Natural killer cell (primary cell): ENCODE results near the gene CXCL1. TPM values are rescaled to one million over a fixed set of nuclear protein-coding genes. Genes with fewer than 3 reads are reported as not detected.

Source experiments
- ATAC-seq, 3 donors: fragments of 150-1000 bp in 2 of 3; fragments of 200-7000 bp in 1 of 3; cut with Tn5 transposase; 1 replicate in 1 of 3; 2 replicates in 2 of 3; pipeline ENCODE4 v1.10.0; 2021; ENCODE audit warnings: mild to moderate bottlenecking in 2 of 3, moderate library complexity in 2 of 3
- DNase-seq, 2 donors: peaks; one replicate each; pipeline versions ENCODE4 v3.0.0 to v3.0.0-alpha.2; 2013 to 2021; ENCODE audit warnings: mixed read lengths in 1 of 2
- H3K27ac ChIP-seq: one replicate; pipeline ENCODE4 v1.5.1; 2013; ENCODE audit warnings: mild to moderate bottlenecking, low read length
- H3K27me3 ChIP-seq: one replicate; pipeline ENCODE4 v1.6.1; 2013; ENCODE audit warnings: low read length; ENCODE audit not compliant: control insufficient read depth, insufficient read depth
- H3K36me3 ChIP-seq: one replicate; pipeline ENCODE4 v1.6.1; 2013; ENCODE audit warnings: low read length; ENCODE audit not compliant: control insufficient read depth, insufficient read depth
- H3K4me1 ChIP-seq: one replicate; pipeline ENCODE4 v1.6.1; 2013; ENCODE audit warnings: low read length; ENCODE audit not compliant: control insufficient read depth, insufficient read depth
- H3K4me3 ChIP-seq: one replicate; pipeline ENCODE4 v1.5.1; 2013; ENCODE audit warnings: low read length
- H3K9me3 ChIP-seq: one replicate; pipeline ENCODE4 v1.6.1; 2013; ENCODE audit warnings: low read length; ENCODE audit not compliant: control insufficient read depth, insufficient read depth
- H3K27ac Mint-ChIP-seq, 2 donors: one replicate each; pipeline ENCODE4 v1.8.0; 2022; ENCODE audit warnings: mild to moderate bottlenecking in 2 of 2, mixed read lengths in 2 of 2, moderate library complexity in 1 of 2
- H3K27me3 Mint-ChIP-seq, 2 donors: one replicate each; pipeline ENCODE4 v1.8.0; 2022; ENCODE audit warnings: low read depth in 2 of 2, mixed read lengths in 2 of 2
- H3K36me3 Mint-ChIP-seq: one replicate; pipeline ENCODE4 v1.8.0; 2022; ENCODE audit warnings: mixed read lengths
- H3K4me1 Mint-ChIP-seq, 2 donors: one replicate each; pipeline ENCODE4 v1.8.0; 2022; ENCODE audit warnings: mixed read lengths in 2 of 2
- H3K4me3 Mint-ChIP-seq: one replicate; pipeline ENCODE4 v1.8.0; 2022; ENCODE audit warnings: mild to moderate bottlenecking, moderate library complexity, mixed read lengths
- H3K9me3 Mint-ChIP-seq, 2 donors: one replicate each; pipeline ENCODE4 v1.8.0; 2022; ENCODE audit warnings: mixed read lengths in 2 of 2
- WGBS: methylation state at CpG from one replicate; pipeline ENCODE4 v1.1.7; 2013; ENCODE audit warnings: missing lambda C conversion rate; ENCODE audit not compliant: insufficient coverage; 5-methylcytosine and 5-hydroxymethylcytosine counted together
- intact Hi-C: fragments of 100-400 bp; cut with micrococcal nuclease; formaldehyde crosslinking; loops from one replicate; pipeline ENCODE4 v1.14.2; 2022
- total RNA-seq, 4 donors: library from RNA; stranded (reverse); fragments of 120-200 nt in 1 of 4; gene quantifications; one replicate each; pipeline versions ENCODE4 v1.2.3 to v1.2.4, GENCODE V29; 2013 to 2022
- TF ChIP-seq, protein P1 (sequence below): fragments of 200-600 bp; IDR thresholded peaks from one replicate; pipeline ENCODE4 v1.8.0; 2022; ENCODE audit warnings: antibody characterized with exemption

The CXCL1 gene
- total RNA-seq, 3 donors from 2014 or later (not counting 1 experiment from before 2014, with no cell fraction given): 3.4 TPM; not detected in 2

DNA sequence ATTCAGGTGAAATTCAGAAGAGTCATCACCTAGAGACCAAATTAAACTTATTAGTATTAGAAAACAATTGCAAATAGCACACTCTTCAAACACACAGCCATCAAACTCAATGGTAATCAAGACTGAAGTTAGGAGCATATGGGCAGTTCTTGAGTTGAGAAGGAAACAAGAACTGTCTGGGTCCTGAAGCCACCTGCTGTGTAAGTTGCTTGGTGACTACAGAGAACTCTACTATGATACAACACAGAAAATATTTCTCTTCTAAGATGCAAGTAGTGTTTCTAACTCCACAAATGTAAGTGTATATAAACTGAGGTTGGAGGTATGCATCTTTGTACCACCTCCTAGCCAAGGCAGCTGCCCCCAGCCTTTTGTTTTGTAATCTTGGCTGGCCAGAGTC lies 16.4 kb upstream of the CXCL1 start:
- Mint-ChIP-seq H3K27ac (no peak overlapping the region), H3K9me3 (peaks cover 0 to 3% of the 10 kb centered on the region in 2 donors), H3K4me1 (no peaks in the 10 kb centered on the region), H3K36me3 (no peaks in the 10 kb centered on the region), H3K27me3 (no peaks in the 10 kb centered on the region), H3K4me3 (no peak overlapping the region)
- Histone ChIP-seq H3K36me3 (no peaks in the 10 kb centered on the region), H3K4me1 (no peaks in the 10 kb centered on the region), H3K27ac (no peak overlapping the region), H3K4me3 (no peak overlapping the region), H3K9me3 (no peaks in the 10 kb centered on the region), H3K27me3 (no peaks in the 10 kb centered on the region)
- intact Hi-C loops: no loop called here
- no peak for DNase-seq
- TF ChIP-seq, protein P1, sequence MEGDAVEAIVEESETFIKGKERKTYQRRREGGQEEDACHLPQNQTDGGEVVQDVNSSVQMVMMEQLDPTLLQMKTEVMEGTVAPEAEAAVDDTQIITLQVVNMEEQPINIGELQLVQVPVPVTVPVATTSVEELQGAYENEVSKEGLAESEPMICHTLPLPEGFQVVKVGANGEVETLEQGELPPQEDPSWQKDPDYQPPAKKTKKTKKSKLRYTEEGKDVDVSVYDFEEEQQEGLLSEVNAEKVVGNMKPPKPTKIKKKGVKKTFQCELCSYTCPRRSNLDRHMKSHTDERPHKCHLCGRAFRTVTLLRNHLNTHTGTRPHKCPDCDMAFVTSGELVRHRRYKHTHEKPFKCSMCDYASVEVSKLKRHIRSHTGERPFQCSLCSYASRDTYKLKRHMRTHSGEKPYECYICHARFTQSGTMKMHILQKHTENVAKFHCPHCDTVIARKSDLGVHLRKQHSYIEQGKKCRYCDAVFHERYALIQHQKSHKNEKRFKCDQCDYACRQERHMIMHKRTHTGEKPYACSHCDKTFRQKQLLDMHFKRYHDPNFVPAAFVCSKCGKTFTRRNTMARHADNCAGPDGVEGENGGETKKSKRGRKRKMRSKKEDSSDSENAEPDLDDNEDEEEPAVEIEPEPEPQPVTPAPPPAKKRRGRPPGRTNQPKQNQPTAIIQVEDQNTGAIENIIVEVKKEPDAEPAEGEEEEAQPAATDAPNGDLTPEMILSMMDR: no peak
- no peak for ATAC-seq

DNA sequence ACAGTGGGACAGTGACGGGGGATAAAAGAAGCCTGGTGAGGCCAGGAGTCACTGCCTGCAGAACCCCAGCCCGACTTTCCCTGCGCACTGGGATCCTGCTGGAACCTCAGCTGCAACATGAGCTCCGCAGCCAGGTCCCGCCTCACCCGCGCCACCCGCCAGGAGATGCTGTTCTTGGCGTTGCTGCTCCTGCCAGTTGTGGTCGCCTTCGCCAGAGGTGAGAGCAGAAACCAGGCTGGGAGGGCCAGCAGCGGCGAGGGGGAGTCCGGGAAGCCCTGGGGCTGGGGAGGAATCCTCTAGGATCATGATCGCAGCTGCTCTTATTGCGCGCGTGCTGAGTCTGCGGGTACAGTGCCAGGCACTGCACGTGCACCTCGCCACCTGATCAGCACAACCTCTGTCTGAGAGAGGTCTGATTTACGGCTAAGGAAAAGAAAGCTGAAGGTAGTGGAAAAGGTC lies 15.9 kb upstream of the CXCL1 start, which contains the start of gene PF4V1:
Gene PF4V1 (plus strand): TSS at position 51 of the 459 bp plus-strand sequence. CDS start 67 bp downstream, at position 118.
- no peaks in the 10 kb centered on the region for H3K27me3 ChIP-seq
- H3K27ac ChIP-seq: no peak within 1 kb of the TSS
- Mint-ChIP-seq H3K27ac (no peak within 1 kb of the TSS), H3K4me3 (no peak within 1 kb of the TSS), H3K4me1 (no peaks in the 10 kb centered on the region), H3K36me3 (no peaks in the 10 kb centered on the region), H3K9me3 (peaks cover 0 to 2% of the 10 kb centered on the region in 2 donors), H3K27me3 (no peaks in the 10 kb centered on the region)
- no peaks in the 10 kb centered on the region for H3K36me3 ChIP-seq
- ATAC-seq (no peak), DNase-seq (no peak)
- no peak within 1 kb of the TSS for H3K4me3 ChIP-seq
- H3K4me1 ChIP-seq: no peaks in the 10 kb centered on the region
- WGBS: 37% methylated on average over 21 of the region's 22 CpGs
- intact Hi-C loops: no loop called here
- TF ChIP-seq, protein P1: no peak
- H3K9me3 ChIP-seq: no peaks in the 10 kb centered on the region

DNA sequence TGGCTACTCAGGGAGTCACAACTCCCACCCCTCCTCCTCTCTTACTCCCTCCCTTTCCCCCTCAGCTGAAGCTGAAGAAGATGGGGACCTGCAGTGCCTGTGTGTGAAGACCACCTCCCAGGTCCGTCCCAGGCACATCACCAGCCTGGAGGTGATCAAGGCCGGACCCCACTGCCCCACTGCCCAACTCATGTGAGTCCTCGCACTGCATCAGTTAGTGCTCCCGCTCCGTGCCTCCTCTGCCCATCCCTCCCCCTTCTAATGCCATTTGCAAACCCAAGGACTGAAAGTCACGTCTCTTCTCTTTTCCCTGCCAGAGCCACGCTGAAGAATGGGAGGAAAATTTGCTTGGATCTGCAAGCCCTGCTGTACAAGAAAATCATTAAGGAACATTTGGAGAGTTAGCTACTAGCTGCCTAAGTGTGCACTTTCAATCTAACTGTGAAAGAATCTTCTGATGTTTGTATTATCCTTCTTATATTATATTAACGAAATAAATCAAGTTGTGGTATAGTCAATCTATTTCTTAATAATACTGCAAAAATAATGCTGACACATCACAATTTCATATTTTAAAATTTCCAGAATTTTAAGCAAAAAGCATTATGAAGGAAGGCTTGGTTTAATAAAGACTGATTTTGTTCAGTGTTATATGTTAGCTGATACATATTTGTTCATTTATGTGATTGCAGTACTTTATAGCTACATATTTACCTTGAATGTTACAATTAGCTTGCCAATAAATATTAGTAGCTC lies 15.3 kb upstream of the CXCL1 start:
- Histone ChIP-seq H3K4me3 (no peak overlapping the region), H3K9me3 (no peaks in the 10 kb centered on the region), H3K36me3 (no peaks in the 10 kb centered on the region), H3K27ac (no peak overlapping the region), H3K4me1 (no peaks in the 10 kb centered on the region), H3K27me3 (no peaks in the 10 kb centered on the region)
- TF ChIP-seq, protein P1: no peak
- WGBS: 56% methylated on average over 7 of the region's 8 CpGs
- H3K9me3 Mint-ChIP-seq: peaks cover 0 to 2% of the 10 kb centered on the region in 2 donors
- no peaks in the 10 kb centered on the region for H3K27me3 Mint-ChIP-seq
- H3K4me1 Mint-ChIP-seq: no peaks in the 10 kb centered on the region
- no peaks in the 10 kb centered on the region for H3K36me3 Mint-ChIP-seq
- ATAC-seq (no peak), DNase-seq (no peak)
- H3K4me3 Mint-ChIP-seq: no peak overlapping the region
- no peak overlapping the region for H3K27ac Mint-ChIP-seq
- intact Hi-C loops: no loop called here

DNA sequence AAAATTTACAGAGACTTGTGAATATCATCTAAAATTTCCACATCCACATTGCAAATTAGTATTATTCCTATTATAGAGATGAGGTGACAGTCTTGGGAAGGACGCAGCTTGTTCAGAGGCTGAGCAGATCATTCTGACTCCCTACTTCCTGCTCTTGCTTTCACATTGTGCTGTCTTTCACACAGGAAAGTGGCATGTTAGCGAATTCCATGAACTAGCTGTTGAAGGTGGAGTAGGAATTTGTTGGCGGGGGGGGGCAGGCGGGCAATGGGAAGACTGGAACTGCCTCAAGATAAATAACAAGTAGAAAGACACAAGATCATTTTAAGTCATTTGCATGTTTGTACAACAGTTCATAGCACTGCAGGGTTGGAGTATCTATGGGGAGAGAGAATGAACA lies 13.8 kb upstream of the CXCL1 start:
- no peak for DNase-seq
- TF ChIP-seq, protein P1: no peak
- H3K4me3 Mint-ChIP-seq: no peak overlapping the region
- no peaks in the 10 kb centered on the region for H3K9me3 ChIP-seq
- no peak overlapping the region for H3K27ac ChIP-seq
- H3K4me3 ChIP-seq: no peak overlapping the region
- no peaks in the 10 kb centered on the region for H3K27me3 ChIP-seq
- no peak for ATAC-seq
- H3K27ac Mint-ChIP-seq: no peak overlapping the region
- WGBS: 70% methylated on average over 3 of the region's 4 CpGs
- no peaks in the 10 kb centered on the region for H3K36me3 Mint-ChIP-seq
- no peaks in the 10 kb centered on the region for H3K36me3 ChIP-seq
- H3K4me1 ChIP-seq: no peaks in the 10 kb centered on the region
- no peaks in the 10 kb centered on the region for H3K4me1 Mint-ChIP-seq
- H3K9me3 Mint-ChIP-seq: no peaks in the 10 kb centered on the region
- H3K27me3 Mint-ChIP-seq: no peaks in the 10 kb centered on the region
- intact Hi-C loops: no loop called here
